GM10248 (cell line): ENCODE measurements around the gene ASPRV1.

ENCODE experiments used
- CTCF ChIA-PET: fragments of 300-600 bp; sonication (Branson Sonifier 250); formaldehyde crosslinking; extraction: SDS; loops from one replicate; lab custom pipeline; 2021; ENCODE audit warnings: antibody characterized with exemption; lab: Yijun Ruan, JAX
- POLR2A ChIA-PET: fragments of 350-650 bp; sonication (Branson Sonifier 250); formaldehyde crosslinking; extraction: SDS; loops from one replicate; lab custom pipeline; 2020; ENCODE audit warnings: antibody characterized with exemption; lab: Yijun Ruan, JAX
- DNase-seq: peaks from one replicate; pipeline ENCODE4 v3.0.0; 2012; ENCODE audit errors: extremely low spot score
- CTCF ChIP-seq: IDR thresholded peaks from 2 replicates; pipeline ENCODE4 v1.5.1; 2012; ENCODE audit warnings: mild to moderate bottlenecking, low read depth; ENCODE audit errors: extremely low read depth, missing control alignments, control extremely low read depth

The ASPRV1 gene

GRCh38 chr2:69983392-69983966 is 22.0 kb upstream of the ASPRV1 start:
- POLR2A ChIA-PET = no interaction called here
- CTCF ChIA-PET = no interaction called here
- no peak for DNase-seq
- no peak for TF ChIP-seq CTCF

GRCh38 chr2:69979902-69980807 is 18.7 kb upstream of the ASPRV1 start:
- POLR2A ChIA-PET = interaction anchor here (0.5 kb wide), 1 partner anchor 27 kb away, joined by 3 read pairs; no protein-coding TSS in a partner anchor
- TF ChIP-seq CTCF = no peak
- CTCF ChIA-PET = interaction anchor here (1.6 kb wide), 1 partner anchor 91 kb away, joined by 4 read pairs; no protein-coding TSS in a partner anchor
- DNase-seq = no peak

- ChIA-PET POLR2A (no interaction called here), CTCF (interaction anchor here (1.6 kb wide), 1 partner anchor 32 kb away, joined by 5 read pairs; no protein-coding TSS in a partner anchor)
- no peak for TF ChIP-seq CTCF
- DNase-seq = no peak
Observed at GRCh38 chr2:69977906-69978482, 16.6 kb upstream of the ASPRV1 start.

GRCh38 chr2:69977186-69977585 is 15.8 kb upstream of the ASPRV1 start:
- no peak for TF ChIP-seq CTCF
- POLR2A ChIA-PET = no interaction called here
- DNase-seq = no peak
- CTCF ChIA-PET = no interaction called here

- no peak for DNase-seq
- POLR2A ChIA-PET = no interaction called here
- CTCF ChIA-PET = no interaction called here
- no peak for TF ChIP-seq CTCF
Observed at GRCh38 chr2:69975853-69976462, 14.5 kb upstream of the ASPRV1 start.
